ENCODE measurements around the gene AXDND1. TPM values are rescaled to one million over a fixed set of nuclear protein-coding genes. Genes with fewer than 3 reads are reported as not detected.

AXDND1 gene
- total RNA-seq, 1 experiment from 2014 or later = 0.31 TPM

DNA sequence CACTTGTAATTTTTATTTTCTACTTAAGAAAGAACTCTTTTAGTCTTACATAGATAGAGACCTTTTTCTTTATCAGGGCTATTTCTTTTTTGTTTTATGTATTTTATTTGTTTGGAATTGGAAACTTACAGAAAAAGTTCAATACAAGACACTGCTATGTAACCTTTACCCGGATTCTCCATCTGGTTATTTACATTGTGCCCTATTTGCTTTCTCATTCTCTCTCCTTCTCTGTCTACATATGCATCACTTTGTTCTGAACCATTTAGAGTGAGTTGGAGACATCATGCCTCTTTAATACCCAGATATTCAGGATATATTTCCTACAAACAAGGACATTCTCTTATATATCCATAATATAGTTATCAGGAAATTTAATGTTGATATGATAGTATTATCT lies 18.3 kb downstream of the AXDND1 start:
- no peaks in the 10 kb centered on the region for H3K9me3 ChIP-seq (ENCODE audit: control insufficient read depth, insufficient read depth, low read depth, low read length)
- ATAC-seq = no peak
- CTCF ChIA-PET = no interaction called here
- no peaks in the 10 kb centered on the region for H3K27me3 ChIP-seq (ENCODE audit: control insufficient read depth, insufficient read depth, low read length)
- intact Hi-C loops (cut with micrococcal nuclease; ENCODE audit: unreplicated experiment) = no loop called here
- POLR2A ChIA-PET = no interaction called here
- no TSS peak for BruUV-seq (replicated peaks)
- in situ Hi-C loops (cut with HindIII; ENCODE audit: low pct_unique_long_range_greater_than_20kb, low sequenced_read_pairs) = no loop called here
- H3K4me1 ChIP-seq (ENCODE audit: control insufficient read depth, insufficient read depth, low read length) = no peaks in the 10 kb centered on the region
- no peak overlapping the region for H3K27ac ChIP-seq (ENCODE audit: low read length)
- no peak overlapping the region for H3K4me3 ChIP-seq (ENCODE audit: low read depth in 2 of 2, low read length in 2 of 2)
- DNase-seq (ENCODE audit: low read depth, low spot score) = no peak
- no peak for TF ChIP-seq TCF7L2 (IDR thresholded peaks at IDR 0.05; ENCODE audit: low read depth, low read length)
- TF ChIP-seq, protein P1, sequence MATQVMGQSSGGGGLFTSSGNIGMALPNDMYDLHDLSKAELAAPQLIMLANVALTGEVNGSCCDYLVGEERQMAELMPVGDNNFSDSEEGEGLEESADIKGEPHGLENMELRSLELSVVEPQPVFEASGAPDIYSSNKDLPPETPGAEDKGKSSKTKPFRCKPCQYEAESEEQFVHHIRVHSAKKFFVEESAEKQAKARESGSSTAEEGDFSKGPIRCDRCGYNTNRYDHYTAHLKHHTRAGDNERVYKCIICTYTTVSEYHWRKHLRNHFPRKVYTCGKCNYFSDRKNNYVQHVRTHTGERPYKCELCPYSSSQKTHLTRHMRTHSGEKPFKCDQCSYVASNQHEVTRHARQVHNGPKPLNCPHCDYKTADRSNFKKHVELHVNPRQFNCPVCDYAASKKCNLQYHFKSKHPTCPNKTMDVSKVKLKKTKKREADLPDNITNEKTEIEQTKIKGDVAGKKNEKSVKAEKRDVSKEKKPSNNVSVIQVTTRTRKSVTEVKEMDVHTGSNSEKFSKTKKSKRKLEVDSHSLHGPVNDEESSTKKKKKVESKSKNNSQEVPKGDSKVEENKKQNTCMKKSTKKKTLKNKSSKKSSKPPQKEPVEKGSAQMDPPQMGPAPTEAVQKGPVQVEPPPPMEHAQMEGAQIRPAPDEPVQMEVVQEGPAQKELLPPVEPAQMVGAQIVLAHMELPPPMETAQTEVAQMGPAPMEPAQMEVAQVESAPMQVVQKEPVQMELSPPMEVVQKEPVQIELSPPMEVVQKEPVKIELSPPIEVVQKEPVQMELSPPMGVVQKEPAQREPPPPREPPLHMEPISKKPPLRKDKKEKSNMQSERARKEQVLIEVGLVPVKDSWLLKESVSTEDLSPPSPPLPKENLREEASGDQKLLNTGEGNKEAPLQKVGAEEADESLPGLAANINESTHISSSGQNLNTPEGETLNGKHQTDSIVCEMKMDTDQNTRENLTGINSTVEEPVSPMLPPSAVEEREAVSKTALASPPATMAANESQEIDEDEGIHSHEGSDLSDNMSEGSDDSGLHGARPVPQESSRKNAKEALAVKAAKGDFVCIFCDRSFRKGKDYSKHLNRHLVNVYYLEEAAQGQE (IDR thresholded peaks at IDR 0.05; ENCODE audit: insufficient read depth in 1 of 2, low read depth in 2 of 2, low read length in 1 of 2) = no peak
- no peak for TF ChIP-seq SIN3A (IDR thresholded peaks at IDR 0.05; ENCODE audit: borderline replicate concordance, insufficient read depth, low read depth, low read length)
- TF ChIP-seq, protein P2, sequence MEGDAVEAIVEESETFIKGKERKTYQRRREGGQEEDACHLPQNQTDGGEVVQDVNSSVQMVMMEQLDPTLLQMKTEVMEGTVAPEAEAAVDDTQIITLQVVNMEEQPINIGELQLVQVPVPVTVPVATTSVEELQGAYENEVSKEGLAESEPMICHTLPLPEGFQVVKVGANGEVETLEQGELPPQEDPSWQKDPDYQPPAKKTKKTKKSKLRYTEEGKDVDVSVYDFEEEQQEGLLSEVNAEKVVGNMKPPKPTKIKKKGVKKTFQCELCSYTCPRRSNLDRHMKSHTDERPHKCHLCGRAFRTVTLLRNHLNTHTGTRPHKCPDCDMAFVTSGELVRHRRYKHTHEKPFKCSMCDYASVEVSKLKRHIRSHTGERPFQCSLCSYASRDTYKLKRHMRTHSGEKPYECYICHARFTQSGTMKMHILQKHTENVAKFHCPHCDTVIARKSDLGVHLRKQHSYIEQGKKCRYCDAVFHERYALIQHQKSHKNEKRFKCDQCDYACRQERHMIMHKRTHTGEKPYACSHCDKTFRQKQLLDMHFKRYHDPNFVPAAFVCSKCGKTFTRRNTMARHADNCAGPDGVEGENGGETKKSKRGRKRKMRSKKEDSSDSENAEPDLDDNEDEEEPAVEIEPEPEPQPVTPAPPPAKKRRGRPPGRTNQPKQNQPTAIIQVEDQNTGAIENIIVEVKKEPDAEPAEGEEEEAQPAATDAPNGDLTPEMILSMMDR (IDR thresholded peaks at IDR 0.05) = no peak
- no peak for TF ChIP-seq POLR2AphosphoS5 (IDR thresholded peaks at IDR 0.05; ENCODE audit: low read depth, low read length)
- H3K36me3 ChIP-seq (ENCODE audit: control insufficient read depth, insufficient read depth, low read length) = no peaks in the 10 kb centered on the region

DNA sequence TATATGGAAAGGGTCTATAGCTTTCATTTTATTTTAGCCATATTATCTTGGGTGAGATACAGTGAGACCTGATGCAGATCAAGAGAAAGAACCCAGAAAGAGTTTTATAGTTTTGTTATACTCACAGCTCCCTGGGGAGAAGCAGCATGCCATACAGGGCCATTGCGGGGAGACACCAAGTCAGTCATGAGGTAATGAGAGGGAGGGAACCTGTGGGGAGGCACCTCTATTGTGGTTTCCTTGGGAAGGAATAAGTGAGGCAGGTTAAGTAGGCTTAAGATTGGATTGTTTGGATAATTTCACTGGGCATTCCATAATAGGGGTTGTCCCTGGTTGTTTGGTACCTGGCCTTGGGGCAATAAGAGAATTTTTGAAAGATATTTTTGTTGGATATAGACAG lies 19.7 kb downstream of the AXDND1 start:
- Histone ChIP-seq H3K27ac (ENCODE audit: low read length) (no peak overlapping the region), H3K9me3 (ENCODE audit: control insufficient read depth, insufficient read depth, low read depth, low read length) (no peaks in the 10 kb centered on the region), H3K4me3 (ENCODE audit: low read depth in 2 of 2, low read length in 2 of 2) (no peak overlapping the region), H3K4me1 (ENCODE audit: control insufficient read depth, insufficient read depth, low read length) (no peaks in the 10 kb centered on the region), H3K36me3 (ENCODE audit: control insufficient read depth, insufficient read depth, low read length) (no peaks in the 10 kb centered on the region), H3K27me3 (ENCODE audit: control insufficient read depth, insufficient read depth, low read length) (no peaks in the 10 kb centered on the region)
- ATAC-seq (no peak), DNase-seq (ENCODE audit: low read depth, low spot score) (no peak)
- ChIA-PET CTCF (no interaction called here), POLR2A (no interaction called here)
- BruUV-seq (replicated peaks) = no TSS peak
- in situ Hi-C loops (cut with HindIII; ENCODE audit: low pct_unique_long_range_greater_than_20kb, low sequenced_read_pairs) = no loop called here
- TF ChIP-seq, protein P2 (IDR thresholded peaks at IDR 0.05) = no peak
- TF ChIP-seq TCF7L2 (IDR thresholded peaks at IDR 0.05; ENCODE audit: low read depth, low read length) = no peak
- no peak for TF ChIP-seq SIN3A (IDR thresholded peaks at IDR 0.05; ENCODE audit: borderline replicate concordance, insufficient read depth, low read depth, low read length)
- TF ChIP-seq POLR2AphosphoS5 (IDR thresholded peaks at IDR 0.05; ENCODE audit: low read depth, low read length) = no peak
- TF ChIP-seq, protein P1 (IDR thresholded peaks at IDR 0.05; ENCODE audit: insufficient read depth in 1 of 2, low read depth in 2 of 2, low read length in 1 of 2) = no peak
- intact Hi-C loops (cut with micrococcal nuclease; ENCODE audit: unreplicated experiment) = no loop called here
